ENCODE data around the gene LEPR.

GRCh38 chr1:65434255-65434654, 13.8 kb downstream of the LEPR start:
- peak in 1 of 2 donors; percentile 9 for TF ChIP-seq CTCF (IDR thresholded peaks at IDR 0.05)
- TF ChIP-seq EP300 (IDR thresholded peaks at IDR 0.05): no peak
